IPS-18a (cell line): ENCODE measurements around the gene OXSM.

Experiments used
- H3K27ac ChIP-seq: one replicate; pipeline ENCODE4 v1.5.1; 2013; ENCODE audit warnings: low read length
- H3K27me3 ChIP-seq: one replicate; pipeline ENCODE4 v1.6.1; 2013; ENCODE audit warnings: mild to moderate bottlenecking, low read length; ENCODE audit not compliant: control insufficient read depth, insufficient read depth
- H3K36me3 ChIP-seq: one replicate; pipeline ENCODE4 v1.6.1; 2013; ENCODE audit warnings: low read depth, low read length; ENCODE audit not compliant: control insufficient read depth
- H3K4me1 ChIP-seq: one replicate; pipeline ENCODE4 v1.6.1; 2013; ENCODE audit warnings: low read depth, low read length; ENCODE audit not compliant: control insufficient read depth
- H3K4me3 ChIP-seq: one replicate; pipeline ENCODE4 v1.5.1; 2013; ENCODE audit warnings: low read length
- H3K9ac ChIP-seq: one replicate; pipeline ENCODE4 v1.6.1; 2013; ENCODE audit warnings: mild to moderate bottlenecking, low read length, moderate library complexity
- H3K9me3 ChIP-seq: one replicate; pipeline ENCODE4 v1.6.1; 2013; ENCODE audit warnings: low read depth, low read length; ENCODE audit not compliant: control insufficient read depth

The OXSM gene

DNA sequence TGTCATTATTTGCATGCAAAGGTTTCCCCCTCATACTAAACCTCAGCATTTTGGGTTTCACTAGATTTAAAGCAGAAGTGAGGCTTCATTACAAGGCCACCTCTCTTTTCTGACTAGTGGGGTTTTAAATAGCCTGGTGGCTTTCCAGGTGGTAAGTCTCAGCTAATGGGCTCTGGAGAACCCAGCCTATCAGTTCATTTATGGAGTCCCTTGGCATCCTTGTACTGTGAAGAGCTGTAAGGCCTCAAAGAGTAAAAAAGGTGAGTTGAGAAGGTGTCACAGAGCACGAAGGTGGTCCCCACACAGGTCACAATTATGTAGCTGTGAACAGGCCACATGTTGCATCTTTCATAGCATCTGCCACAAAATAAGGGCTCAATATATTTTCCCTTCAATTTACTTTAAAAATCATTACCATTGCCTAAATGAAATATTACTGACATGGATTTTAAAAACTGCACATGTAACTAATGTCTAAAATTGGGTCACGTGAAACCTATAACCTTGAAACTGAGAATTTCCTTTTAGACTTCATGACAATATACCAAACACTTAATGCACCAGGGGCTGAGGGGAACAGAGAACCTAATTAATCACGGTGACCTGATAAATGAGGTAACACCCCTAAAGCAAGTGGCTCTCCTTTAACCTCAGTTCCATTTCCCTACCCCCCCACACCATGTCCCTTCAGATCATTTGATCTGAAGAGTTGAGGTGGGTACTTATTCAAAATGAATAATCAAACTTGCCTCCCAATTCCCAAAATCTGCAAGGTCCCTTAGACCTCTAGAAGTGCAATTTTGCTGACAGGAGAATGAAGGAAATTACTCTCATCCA, 7.9 kb upstream of the OXSM start:
- H3K9me3 ChIP-seq = no peaks in the 10 kb centered on the region
- peaks cover 8% of the 10 kb centered on the region for H3K4me1 ChIP-seq
- peak overlapping the region; percentile 72 for H3K9ac ChIP-seq
- H3K36me3 ChIP-seq = peaks cover 12% of the 10 kb centered on the region
- peaks cover 10% of the 10 kb centered on the region for H3K27me3 ChIP-seq
- no peak overlapping the region for H3K27ac ChIP-seq
- H3K4me3 ChIP-seq = peak overlapping the region; percentile 87

DNA sequence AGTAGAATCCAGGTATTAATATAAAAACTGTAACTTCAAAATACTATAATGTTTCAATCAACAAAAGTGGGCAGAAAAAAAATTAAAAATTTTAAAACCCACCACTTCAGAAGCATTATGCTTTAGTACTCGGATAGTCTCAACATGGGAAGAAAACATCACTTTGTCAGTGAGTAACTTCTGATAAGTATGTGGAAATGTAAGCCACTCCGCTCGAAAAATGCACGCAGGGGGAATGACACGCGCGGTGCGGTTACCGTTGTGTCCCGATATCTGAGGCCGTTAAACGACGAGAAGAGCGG, 7.3 kb upstream of the OXSM start:
- H3K9me3 ChIP-seq = no peaks in the 10 kb centered on the region
- H3K4me1 ChIP-seq = peaks cover 8% of the 10 kb centered on the region
- H3K4me3 ChIP-seq = peak overlapping the region; percentile 87
- peaks cover 10% of the 10 kb centered on the region for H3K27me3 ChIP-seq
- H3K9ac ChIP-seq = peak overlapping the region; percentile 72
- no peak overlapping the region for H3K27ac ChIP-seq
- H3K36me3 ChIP-seq = peaks cover 8% of the 10 kb centered on the region

DNA sequence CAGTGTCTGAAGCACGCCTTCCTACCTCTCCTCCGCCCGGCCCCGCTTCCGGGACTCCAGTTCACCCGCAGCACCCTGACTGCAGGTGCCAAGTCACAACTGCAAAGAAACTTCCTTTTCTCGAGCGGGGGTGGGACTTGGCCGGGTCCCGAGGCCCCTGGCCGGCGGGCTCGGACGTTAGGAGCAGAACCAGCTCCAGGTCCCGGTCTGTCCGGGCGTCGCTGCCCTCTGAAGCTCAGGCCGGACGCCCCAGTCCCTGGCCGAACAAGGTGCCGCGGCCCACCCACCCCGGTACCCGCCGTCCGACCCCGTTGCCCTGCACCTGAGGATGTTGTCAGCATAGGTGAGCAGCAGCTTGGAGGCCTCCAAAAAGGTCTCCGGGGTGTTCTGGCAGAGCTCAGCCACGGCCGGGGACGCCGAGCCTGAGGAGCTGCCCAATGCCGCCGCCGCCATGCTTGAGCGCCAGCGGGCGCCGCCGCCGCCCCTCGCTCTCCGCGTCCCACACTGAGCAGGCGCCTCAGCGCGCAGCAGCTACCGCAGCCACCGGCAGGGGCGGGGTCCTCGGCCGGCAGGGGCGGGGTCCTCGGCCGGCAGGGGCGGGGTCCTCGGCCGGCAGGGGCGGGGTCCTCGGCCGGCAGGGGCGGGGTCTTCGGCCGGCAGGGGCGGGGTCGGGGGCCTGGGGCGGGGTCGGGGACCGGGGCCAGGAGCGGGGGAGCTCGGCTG, 6.8 kb upstream of the OXSM start, which contains the start of gene NGLY1:
TSS of gene NGLY1 (minus strand) at position 506 of the 723 bp plus-strand sequence. CDS start at position 453, 53 bp downstream.
- H3K27ac ChIP-seq = no peak within 1 kb of the TSS
- peak within 1 kb of the TSS; percentile 72 for H3K9ac ChIP-seq
- peaks cover 10% of the 10 kb centered on the region for H3K27me3 ChIP-seq
- H3K9me3 ChIP-seq = no peaks in the 10 kb centered on the region
- peak within 1 kb of the TSS; percentile 87 for H3K4me3 ChIP-seq
- H3K36me3 ChIP-seq = peaks cover 3% of the 10 kb centered on the region
- H3K4me1 ChIP-seq = peaks cover 8% of the 10 kb centered on the region

DNA sequence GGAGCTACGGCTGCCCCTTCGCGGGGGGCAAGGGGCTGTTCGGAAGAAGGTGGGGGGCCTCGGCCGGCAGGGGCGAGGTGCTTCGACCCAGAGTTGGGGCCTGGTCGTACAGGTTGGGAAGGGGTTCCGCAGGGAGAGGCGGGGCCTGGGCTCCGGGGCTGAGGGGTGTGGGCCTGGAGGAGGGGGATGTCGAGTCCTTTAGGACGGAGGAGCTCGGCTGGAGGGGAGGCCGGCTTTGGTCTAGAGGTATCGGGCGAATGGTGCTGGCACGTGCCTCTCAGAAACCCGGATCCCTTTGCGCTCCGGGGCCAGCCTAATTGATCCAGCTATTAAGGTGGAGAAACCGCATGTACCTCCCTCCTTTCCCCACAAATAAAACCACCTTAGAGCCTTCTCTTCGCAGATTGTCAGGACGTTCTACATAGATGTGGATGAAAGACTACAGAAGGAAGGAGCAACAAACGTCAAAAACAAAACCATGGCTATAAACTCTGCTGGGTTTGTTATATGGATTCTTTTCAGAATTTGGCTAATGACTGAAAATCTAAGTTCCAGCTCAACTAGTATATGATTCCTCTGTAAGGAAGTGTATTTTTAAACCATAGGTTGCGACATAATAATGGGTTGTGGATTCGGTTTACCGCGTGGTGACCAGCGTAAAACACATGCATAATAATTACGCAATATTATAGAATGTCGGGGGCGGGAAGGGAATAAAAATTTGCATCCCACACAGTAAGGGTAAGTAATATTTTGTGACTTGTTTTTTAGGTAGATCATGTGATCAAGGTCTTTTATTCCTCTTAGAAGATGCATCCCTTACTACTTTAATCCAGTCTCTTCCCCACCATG, 6.0 kb upstream of the OXSM start:
- H3K27me3 ChIP-seq = peaks cover 10% of the 10 kb centered on the region
- H3K4me3 ChIP-seq = peak overlapping the region; percentile 45
- H3K4me1 ChIP-seq = peaks cover 12% of the 10 kb centered on the region
- no peak overlapping the region for H3K9ac ChIP-seq
- no peaks in the 10 kb centered on the region for H3K9me3 ChIP-seq
- no peak overlapping the region for H3K27ac ChIP-seq
- H3K36me3 ChIP-seq = no peaks in the 10 kb centered on the region

DNA sequence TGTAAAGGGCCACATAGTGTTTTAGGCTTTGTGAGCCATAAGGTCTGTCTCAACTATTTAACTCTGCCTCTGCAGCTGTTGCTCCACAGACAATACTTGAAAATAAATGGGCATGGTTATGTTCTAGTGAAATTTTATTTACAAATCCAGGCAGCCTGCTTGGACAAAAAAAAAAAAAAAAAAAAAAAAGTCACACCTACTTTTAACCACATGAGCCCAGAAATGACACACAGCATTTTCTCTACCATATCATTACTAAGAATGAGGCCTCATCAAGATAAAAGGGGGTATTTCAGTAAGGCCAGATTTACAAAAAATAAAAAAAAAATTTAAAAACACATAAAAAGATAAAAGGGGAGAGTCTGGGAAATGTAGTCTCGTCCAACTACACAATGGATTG, 4.9 kb upstream of the OXSM start:
- Histone ChIP-seq H3K27ac (no peak overlapping the region), H3K4me1 (peaks cover 15% of the 10 kb centered on the region), H3K27me3 (peaks cover 10% of the 10 kb centered on the region), H3K4me3 (no peak overlapping the region), H3K36me3 (no peaks in the 10 kb centered on the region), H3K9ac (no peak overlapping the region), H3K9me3 (no peaks in the 10 kb centered on the region)

DNA sequence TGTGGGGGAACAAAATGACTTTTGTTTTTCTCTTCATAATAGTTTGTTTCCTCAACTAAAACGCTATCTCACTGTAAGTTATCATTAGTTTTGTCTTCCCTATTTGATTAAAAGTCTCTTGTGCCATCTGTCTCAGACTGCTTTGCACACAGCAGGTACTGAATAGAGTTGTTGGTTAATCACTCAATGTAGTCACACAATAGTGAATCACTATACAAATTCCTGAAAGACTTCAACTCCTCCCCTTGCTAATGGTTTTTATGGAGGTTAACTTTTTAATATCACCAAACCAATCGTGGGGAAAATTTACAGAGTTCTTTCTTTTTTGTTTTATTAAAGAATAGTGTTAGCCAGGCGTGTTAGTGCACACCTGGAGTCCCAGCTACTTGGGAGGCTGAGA, 4.1 kb upstream of the OXSM start:
- Histone ChIP-seq H3K4me1 (peaks cover 21% of the 10 kb centered on the region), H3K27me3 (peaks cover 10% of the 10 kb centered on the region), H3K36me3 (no peaks in the 10 kb centered on the region)

DNA sequence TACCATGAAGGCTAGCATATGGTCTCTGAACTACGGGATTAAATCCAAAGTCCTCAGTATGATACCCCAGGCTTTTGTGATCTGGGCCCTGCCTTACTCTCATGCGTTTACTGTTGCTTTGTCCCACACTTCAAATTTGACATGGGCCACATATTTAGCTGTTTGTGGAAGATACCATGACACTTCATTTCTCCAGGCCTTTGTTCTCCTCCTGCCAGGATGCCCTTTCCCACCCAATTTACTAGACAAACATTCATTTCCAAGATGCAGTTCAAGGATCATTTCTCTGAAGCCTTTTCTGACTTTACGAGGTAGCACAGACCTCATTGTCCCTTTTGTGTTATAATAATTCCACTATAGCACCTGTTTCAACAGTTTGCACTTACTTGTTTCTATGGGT, 2.2 kb upstream of the OXSM start:
- Histone ChIP-seq H3K4me3 (no peak overlapping the region), H3K4me1 (peaks cover 17% of the 10 kb centered on the region), H3K9me3 (no peaks in the 10 kb centered on the region), H3K27ac (no peak overlapping the region), H3K27me3 (peaks cover 10% of the 10 kb centered on the region), H3K9ac (no peak overlapping the region), H3K36me3 (no peaks in the 10 kb centered on the region)

More for the DNA sequence above, 4.1 kb upstream of the OXSM start:
- H3K9ac ChIP-seq = no peak overlapping the region
- no peak overlapping the region for H3K4me3 ChIP-seq
- no peak overlapping the region for H3K27ac ChIP-seq
- no peaks in the 10 kb centered on the region for H3K9me3 ChIP-seq

DNA sequence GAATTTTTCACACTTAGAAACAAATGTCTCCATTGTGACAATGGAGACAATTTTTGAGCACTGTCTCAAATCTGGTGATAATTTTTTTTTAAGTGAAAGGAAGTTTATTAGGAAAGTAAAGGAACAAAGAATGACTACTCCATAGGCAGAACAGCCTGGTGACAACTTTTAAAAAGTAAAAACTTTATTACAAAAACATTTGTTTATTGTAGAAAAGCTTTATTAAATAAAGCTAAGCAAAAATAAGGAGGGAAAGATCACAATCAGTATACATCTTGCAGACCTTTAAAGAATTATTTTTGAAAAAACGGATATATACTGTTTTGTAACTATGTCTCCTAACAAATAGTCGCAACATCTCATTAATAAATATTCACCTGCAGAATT, 688 bp upstream of the OXSM start:
- Histone ChIP-seq H3K27me3 (peaks cover 6% of the 10 kb centered on the region), H3K27ac (no peak overlapping the region), H3K4me3 (peak overlapping the region; percentile 69), H3K4me1 (peaks cover 13% of the 10 kb centered on the region), H3K9ac (peak overlapping the region; percentile 62), H3K9me3 (no peaks in the 10 kb centered on the region), H3K36me3 (no peaks in the 10 kb centered on the region)

DNA sequence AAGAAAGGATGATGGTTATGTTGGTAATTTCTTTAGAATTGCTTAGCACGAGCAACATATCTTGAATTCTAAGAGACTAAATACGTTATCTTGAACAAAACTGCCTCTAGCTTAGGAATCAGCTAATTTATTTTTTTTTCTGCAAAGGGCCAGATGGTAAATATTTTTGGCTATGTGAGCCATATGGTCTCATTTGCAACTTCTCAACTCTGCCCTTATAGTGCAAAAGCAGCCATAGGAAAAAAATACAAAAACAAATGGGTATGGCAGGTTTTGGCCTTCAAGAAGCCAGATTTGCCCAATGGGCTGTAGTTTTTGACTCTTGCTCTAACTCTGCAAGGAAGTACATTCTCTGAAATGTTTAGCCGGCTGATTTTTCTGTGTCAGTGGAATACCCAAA, 11.9 kb downstream of the OXSM start:
- Histone ChIP-seq H3K36me3 (no peaks in the 10 kb centered on the region), H3K9me3 (no peaks in the 10 kb centered on the region), H3K27ac (no peak overlapping the region), H3K9ac (no peak overlapping the region), H3K4me3 (no peak overlapping the region), H3K27me3 (no peaks in the 10 kb centered on the region), H3K4me1 (no peaks in the 10 kb centered on the region)

DNA sequence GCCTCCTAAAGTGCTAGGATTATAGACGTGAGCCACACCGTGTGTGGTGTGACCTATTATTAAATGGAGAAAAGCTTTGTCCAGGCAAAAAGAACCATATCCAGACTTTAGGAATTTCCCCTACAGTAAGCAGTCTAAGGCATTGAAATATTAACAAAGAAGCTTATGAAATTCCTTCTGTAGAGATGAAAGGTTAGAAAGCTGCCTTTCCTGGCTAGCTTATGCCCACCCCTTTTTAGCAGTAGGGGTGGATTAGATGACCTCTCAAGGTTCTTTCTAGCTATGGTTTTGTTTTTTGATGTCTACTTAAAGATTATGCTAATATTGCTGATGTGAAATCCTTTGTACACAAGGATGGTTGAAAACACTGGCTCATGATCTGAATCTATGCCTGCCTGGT, 13.9 kb downstream of the OXSM start:
- no peak overlapping the region for H3K9ac ChIP-seq
- H3K36me3 ChIP-seq = no peaks in the 10 kb centered on the region
- H3K27me3 ChIP-seq = no peaks in the 10 kb centered on the region
- H3K4me3 ChIP-seq = no peak overlapping the region
- H3K4me1 ChIP-seq = no peaks in the 10 kb centered on the region
- H3K9me3 ChIP-seq = no peaks in the 10 kb centered on the region
- H3K27ac ChIP-seq = no peak overlapping the region

DNA sequence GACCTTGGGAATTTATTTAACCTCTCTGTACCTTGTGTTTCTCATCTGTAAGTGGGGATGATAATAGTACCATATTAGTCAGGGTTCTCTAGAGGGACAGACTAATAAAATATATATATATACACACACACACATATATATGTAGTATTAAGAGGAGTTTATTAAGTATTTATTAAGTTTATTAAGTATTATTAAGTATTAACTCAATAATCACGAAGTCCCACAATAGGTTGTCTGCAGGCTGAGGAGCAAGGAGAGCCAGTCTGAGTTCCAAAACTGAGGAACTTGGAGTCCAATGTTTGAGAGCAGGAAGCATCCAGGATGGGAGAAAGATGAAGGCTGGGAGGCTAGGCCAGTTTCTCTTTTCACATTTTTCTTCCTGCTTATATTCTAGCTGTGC, 14.8 kb downstream of the OXSM start:
- H3K9ac ChIP-seq = no peak overlapping the region
- H3K9me3 ChIP-seq = no peaks in the 10 kb centered on the region
- H3K4me3 ChIP-seq = no peak overlapping the region
- no peaks in the 10 kb centered on the region for H3K4me1 ChIP-seq
- H3K36me3 ChIP-seq = no peaks in the 10 kb centered on the region
- H3K27ac ChIP-seq = no peak overlapping the region
- no peaks in the 10 kb centered on the region for H3K27me3 ChIP-seq
